IMR-90 (cell line): ENCODE results near the gene TRPM4. TPM values are rescaled to one million over a fixed set of nuclear protein-coding genes. Genes with fewer than 3 reads are reported as not detected.

Experiments
- ATAC-seq: fragments of 200-7000 bp; cut with Tn5 transposase; 2 replicates; pipeline ENCODE4 v1.9.1; 2020; ENCODE audit warnings: low read depth, mild to moderate bottlenecking, moderate library complexity
- BruUV-seq: library from RNA; stranded (reverse); fragments of 400-500 nt; replicated peaks from 2 replicates; lab custom pipeline; 2021; lab: Mats Ljungman, UMichigan
- CTCF ChIA-PET: fragments of 300-600 bp; formaldehyde crosslinking; extraction: SDS; loops from one replicate; lab custom pipeline; 2021; ENCODE audit warnings: antibody characterized with exemption; lab: Yijun Ruan, JAX
- POLR2A ChIA-PET: fragments of 300-600 bp; sonication (Branson Sonifier 250); formaldehyde crosslinking; loops from one replicate; lab custom pipeline; 2022; ENCODE audit warnings: antibody characterized with exemption; ENCODE audit not compliant: unreplicated experiment; lab: Charles Lee
- DNase-seq: peaks from one replicate; pipeline ENCODE4 v3.0.0; 2013
- H2AFZ ChIP-seq: replicated peaks from 2 replicates; pipeline ENCODE3; 2013; ENCODE audit warnings: low read length, mild to moderate bottlenecking; ENCODE audit not compliant: poor library complexity
- H2AK5ac ChIP-seq: 2 replicates; pipeline ENCODE4 v1.6.1; 2013; ENCODE audit warnings: low read depth, low read length, inconsistent platforms
- H2AK9ac ChIP-seq: replicated peaks from 2 replicates; pipeline ENCODE3; 2013; ENCODE audit warnings: mild to moderate bottlenecking, low read depth, low read length, moderate library complexity; ENCODE audit not compliant: poor library complexity
- H2BK120ac ChIP-seq: 2 replicates; pipeline ENCODE4 v1.6.1; 2013; ENCODE audit warnings: low read depth, low read length, inconsistent platforms
- H2BK15ac ChIP-seq: 3 replicates; pipeline ENCODE4 v1.6.1; 2013; ENCODE audit warnings: low read depth, low read length, inconsistent platforms
- H2BK20ac ChIP-seq: 2 replicates; pipeline ENCODE4 v1.6.1; 2013; ENCODE audit warnings: low read depth, mild to moderate bottlenecking, inconsistent platforms, low read length, moderate library complexity
- H2BK5ac ChIP-seq: 2 replicates; pipeline ENCODE4 v1.6.1; 2013; ENCODE audit warnings: mild to moderate bottlenecking, low read depth, low read length, inconsistent platforms; ENCODE audit not compliant: poor library complexity, severe bottlenecking
- H3K14ac ChIP-seq: replicated peaks from 2 replicates; pipeline ENCODE4 v1.6.1; 2013; ENCODE audit warnings: low read depth, low read length, inconsistent platforms
- H3K18ac ChIP-seq: 2 replicates; pipeline ENCODE4 v1.6.1; 2013; ENCODE audit warnings: low read depth, low read length, control low read depth
- H3K23ac ChIP-seq: 2 replicates; pipeline ENCODE4 v1.6.1; 2013; ENCODE audit warnings: low read depth, low read length, inconsistent platforms
- H3K27ac ChIP-seq: 2 replicates; pipeline ENCODE4 v1.5.1; 2013; ENCODE audit warnings: mild to moderate bottlenecking, control low read depth, low read length; ENCODE audit not compliant: insufficient read depth
- H3K27me3 ChIP-seq: 2 replicates; pipeline ENCODE4 v1.6.1; 2013; ENCODE audit warnings: low read length; ENCODE audit not compliant: control insufficient read depth, insufficient read depth
- H3K36me3 ChIP-seq: 2 replicates; pipeline ENCODE4 v1.6.1; 2013; ENCODE audit warnings: low read length, mixed read lengths; ENCODE audit not compliant: control insufficient read depth, insufficient read depth
- H3K4ac ChIP-seq: 2 replicates; pipeline ENCODE4 v1.6.1; 2013; ENCODE audit warnings: low read depth, low read length, inconsistent platforms
- H3K4me1 ChIP-seq: 2 replicates; pipeline ENCODE4 v1.6.1; 2013; ENCODE audit warnings: low read length, mixed read lengths; ENCODE audit not compliant: control insufficient read depth, insufficient read depth
- H3K4me2 ChIP-seq: 2 replicates; pipeline ENCODE4 v1.6.1; 2013; ENCODE audit warnings: low read depth, mild to moderate bottlenecking, control low read depth, low read length, moderate library complexity
- H3K4me3 ChIP-seq: 2 replicates; pipeline ENCODE4 v1.5.1; 2013; ENCODE audit warnings: low read depth, mild to moderate bottlenecking, control low read depth, low read length, moderate library complexity; ENCODE audit not compliant: insufficient read depth
- H3K56ac ChIP-seq: 2 replicates; pipeline ENCODE4 v1.6.1; 2013; ENCODE audit warnings: low read length, inconsistent platforms; ENCODE audit not compliant: insufficient read depth; ENCODE audit errors: extremely low read depth
- H3K79me1 ChIP-seq, 2 experiments: 2 replicates each; pipeline ENCODE4 v1.6.1; 2013; ENCODE audit warnings: low read length in 2 of 2, inconsistent platforms in 1 of 2, low read depth in 1 of 2
- H3K9ac ChIP-seq: 2 replicates; pipeline ENCODE4 v1.6.1; 2013; ENCODE audit warnings: low read depth, low read length, control low read depth
- H3K9me1 ChIP-seq: 2 replicates; pipeline ENCODE4 v1.6.1; 2013; ENCODE audit warnings: low read length, inconsistent platforms; ENCODE audit not compliant: insufficient read depth
- H3K9me3 ChIP-seq: 2 replicates; pipeline ENCODE4 v1.6.1; 2013; ENCODE audit warnings: low read length; ENCODE audit not compliant: control insufficient read depth, insufficient read depth
- H4K20me1 ChIP-seq: 2 replicates; pipeline ENCODE4 v1.6.1; 2013; ENCODE audit warnings: low read length, inconsistent platforms; ENCODE audit not compliant: insufficient read depth
- H4K5ac ChIP-seq: 2 replicates; pipeline ENCODE4 v1.6.1; 2013; ENCODE audit warnings: mild to moderate bottlenecking, low read depth, low read length, control low read depth
- H4K8ac ChIP-seq, 2 experiments: 2 replicates each; pipeline ENCODE4 v1.6.1; 2013; ENCODE audit warnings: low read depth in 2 of 2, low read length in 2 of 2, control low read depth in 1 of 2, inconsistent platforms in 1 of 2
- H4K91ac ChIP-seq: 2 replicates; pipeline ENCODE4 v1.6.1; 2013; ENCODE audit warnings: low read depth, low read length, inconsistent platforms; ENCODE audit not compliant: insufficient read depth
- BHLHE40 ChIP-seq: fragments of 150-350 bp; IDR thresholded peaks from 2 replicates; pipeline ENCODE4 v1.6.1; 2016; ENCODE audit warnings: mild to moderate bottlenecking, low read depth, low read length
- CEBPB ChIP-seq: IDR thresholded peaks from 2 replicates; pipeline ENCODE4 v1.6.1; 2012; ENCODE audit warnings: low read depth, low read length, improper control_type of control experiment
- CHD1 ChIP-seq: IDR thresholded peaks from 2 replicates; pipeline ENCODE4 v1.6.1; 2012; ENCODE audit warnings: low read depth, low read length, improper control_type of control experiment
- CTCF ChIP-seq: conservative IDR thresholded peaks from 2 replicates; pipeline ENCODE4 v1.5.1; 2012; ENCODE audit warnings: mild to moderate bottlenecking, low read depth, low read length, improper control_type of control experiment
- ELK1 ChIP-seq: fragments of 150-350 bp; IDR thresholded peaks from 2 replicates; pipeline ENCODE4 v1.6.1; 2016; ENCODE audit warnings: low read depth, mild to moderate bottlenecking, low read length, moderate library complexity, borderline replicate concordance
- FOS ChIP-seq: fragments of 150-350 bp; IDR thresholded peaks from 2 replicates; pipeline ENCODE4 v1.6.1; 2016; ENCODE audit warnings: low read depth, low read length
- MAFK ChIP-seq: IDR thresholded peaks from 2 replicates; pipeline ENCODE4 v1.6.1; 2012; ENCODE audit warnings: low read depth, low read length, improper control_type of control experiment
- MAZ ChIP-seq: IDR thresholded peaks from 2 replicates; pipeline ENCODE4 v1.6.1; 2012; ENCODE audit warnings: low read depth, mild to moderate bottlenecking, low read length, improper control_type of control experiment, moderate library complexity, borderline replicate concordance
- NFE2L2 ChIP-seq: fragments of 150-350 bp; IDR thresholded peaks from 2 replicates; pipeline ENCODE4 v1.6.1; 2016; ENCODE audit warnings: low read depth, mild to moderate bottlenecking, low read length
- POLR2A ChIP-seq: IDR thresholded peaks from 2 replicates; pipeline ENCODE4 v1.6.1; 2012; ENCODE audit warnings: mild to moderate bottlenecking, low read depth, low read length
- RAD21 ChIP-seq: IDR thresholded peaks from 2 replicates; pipeline ENCODE4 v1.6.1; 2012; ENCODE audit warnings: low read length, improper control_type of control experiment
- RFX5 ChIP-seq: IDR thresholded peaks from 2 replicates; pipeline ENCODE4 v1.8.0; 2012; ENCODE audit warnings: low read depth, mild to moderate bottlenecking, low read length, moderate library complexity
- USF2 ChIP-seq: fragments of 150-350 bp; IDR thresholded peaks from 2 replicates; pipeline ENCODE4 v1.6.1; 2017; ENCODE audit warnings: mild to moderate bottlenecking, antibody characterized with exemption, low read length, low read depth
- WGBS, 2 experiments: methylation state at CpG; one replicate each; pipeline versions ENCODE4 v1.1.5 to v1.1.7; 2013; ENCODE audit warnings: missing lambda C conversion rate in 2 of 2; ENCODE audit not compliant: insufficient read length in 1 of 2; ENCODE audit errors: extremely low coverage in 2 of 2; 5-methylcytosine and 5-hydroxymethylcytosine counted together
- dilution Hi-C: fragments of 300-500 bp; cut with HindIII; formaldehyde crosslinking; loops from one replicate; pipeline ENCODE4 v1.14.3; 2018; ENCODE audit warnings: low sequenced_read_pairs; ENCODE audit not compliant: unreplicated experiment
- in situ Hi-C: fragments of 300-500 bp; cut with MboI; formaldehyde crosslinking; loops from 3 replicates; pipeline ENCODE4 v1.14.3; 2019; ENCODE audit warnings: low sequenced_read_pairs, inconsistent platforms, mixed read lengths
- intact Hi-C: fragments of 100-400 bp; cut with micrococcal nuclease; formaldehyde crosslinking; loops from 2 replicates; pipeline ENCODE4 v1.10.0; 2022
- polyA plus RNA-seq, 3 experiments: library from polyadenylated mRNA; depleted of rRNA; stranded (reverse); fragments of >200 nt; gene quantifications; 2 replicates each; pipeline ENCODE4 v1.2.3, GENCODE V29; 2012; ENCODE audit warnings: low replicate concordance in 1 of 3
- total RNA-seq: library from RNA; depleted of rRNA; stranded (reverse); fragments of >200 nt; gene quantifications from 2 replicates; pipeline ENCODE4 v1.2.3, GENCODE V29; 2012

Gene TRPM4
- total and polyA plus RNA-seq, 2 of the 4 experiments (the other 2 are of a cell fraction) = 2.2 to 19.7 TPM

DNA sequence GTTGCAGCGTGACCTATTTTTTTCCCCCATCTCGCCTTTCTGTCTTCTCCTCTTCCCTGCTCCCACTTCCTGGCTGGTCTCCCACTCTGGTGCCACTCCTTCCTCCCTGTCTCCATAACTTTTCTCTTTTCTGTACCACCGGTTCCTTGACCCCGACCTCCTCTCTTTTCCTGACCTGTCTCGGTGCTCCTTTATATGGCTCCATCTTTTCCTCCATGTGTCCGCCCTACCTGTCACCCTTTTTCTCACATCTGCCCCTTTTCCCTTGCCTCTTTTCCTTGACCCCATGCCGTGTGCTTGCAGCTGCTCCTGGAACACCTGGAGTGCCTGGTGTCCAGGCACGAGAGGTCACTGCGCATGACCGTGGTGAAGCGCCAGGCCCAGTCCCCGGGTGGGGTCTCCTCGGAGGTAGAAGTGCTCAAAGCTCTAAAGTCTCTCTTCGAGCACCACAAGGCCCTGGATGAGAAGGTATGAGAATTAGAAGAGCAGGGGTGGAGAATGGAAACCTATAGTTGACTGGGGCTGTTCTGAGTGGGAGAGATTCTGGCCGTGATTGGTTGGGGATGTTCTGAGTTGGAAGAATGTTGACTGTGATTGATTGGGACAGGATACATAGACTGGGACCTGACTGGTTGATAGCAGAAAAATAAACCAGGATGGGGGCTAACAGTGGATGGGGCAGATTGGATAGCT is 28.9 kb upstream of the TRPM4 start (continued):
- TF ChIP-seq RAD21 = no peak
- no peak for TF ChIP-seq BHLHE40
- TF ChIP-seq CHD1 = no peak
- no peak for TF ChIP-seq NFE2L2
- no peak for TF ChIP-seq RFX5
- no peak for TF ChIP-seq FOS
- no peak for TF ChIP-seq MAZ
- no peak for TF ChIP-seq MAFK

DNA sequence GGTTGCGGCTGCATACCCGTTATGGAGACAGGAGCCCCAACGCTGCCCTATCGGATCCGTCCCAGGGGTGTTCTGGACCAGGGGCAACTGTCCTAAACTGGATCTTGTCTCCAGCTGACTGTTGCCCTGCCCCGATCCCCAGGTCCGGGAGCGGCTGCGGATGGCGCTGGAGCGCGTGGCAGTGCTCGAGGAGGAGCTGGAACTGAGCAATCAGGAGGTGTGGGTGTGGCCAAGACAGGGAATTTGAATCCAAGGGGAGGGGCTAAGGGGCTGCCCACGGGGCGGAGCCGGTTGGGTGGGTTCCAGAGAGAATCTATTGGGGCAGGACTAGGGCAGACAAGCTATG is 28.4 kb upstream of the TRPM4 start:
- Histone ChIP-seq H3K18ac (no peak overlapping the region), H4K20me1 (no peaks in the 10 kb centered on the region; the same call in 1 of the 2 replicates), H4K91ac (no peak overlapping the region), H3K9ac (no peak overlapping the region), H3K4me3 (no peak overlapping the region), H3K79me1 (no peaks in the 10 kb centered on the region), H3K36me3 (no peaks in the 10 kb centered on the region), H3K27me3 (peaks cover 4% of the 10 kb centered on the region), H3K9me3 (no peaks in the 10 kb centered on the region), H2BK20ac (no peak overlapping the region), H2BK5ac (no peak overlapping the region), H2AK5ac (no peak overlapping the region), H3K56ac (no peak overlapping the region), H3K14ac (no peak overlapping the region), H2AK9ac (no peak overlapping the region), H3K4ac (no peak overlapping the region), H3K4me1 (peaks cover 5% of the 10 kb centered on the region; the same call in 1 of the 2 replicates), H2BK120ac (no peak overlapping the region), H3K9me1 (peaks cover 7% of the 10 kb centered on the region; the same call in 1 of the 2 replicates), H3K27ac (no peak overlapping the region), H2AFZ (no peak overlapping the region), H2BK15ac (no peak overlapping the region), H4K8ac (no peak overlapping the region), H4K5ac (no peak overlapping the region), H3K23ac (no peak overlapping the region), H3K4me2 (no peak overlapping the region)
- ChIA-PET CTCF (no interaction called here), POLR2A (no interaction called here)
- dilution Hi-C loops = no loop called here
- in situ Hi-C loops = no loop called here
- ATAC-seq (no peak), DNase-seq (no peak)
- BruUV-seq = no TSS peak
- WGBS, 2 experiments = 66% methylated on average over 5 of the region's 16 CpGs; no CpG with 5 or more reads in 1 of the 2 experiments
- intact Hi-C loops = no loop called here
- no peak for TF ChIP-seq RAD21
- no peak for TF ChIP-seq CEBPB
- no peak for TF ChIP-seq CTCF
- no peak for TF ChIP-seq USF2
- no peak for TF ChIP-seq MAFK
- TF ChIP-seq MAZ = no peak
- TF ChIP-seq CHD1 = no peak
- no peak for TF ChIP-seq RFX5
- no peak for TF ChIP-seq ELK1
- TF ChIP-seq POLR2A = no peak
